Measurements from ENCODE around the gene LGALS3.

The LGALS3 gene

GRCh38 chr14:55191203-55192053 is 62.4 kb downstream of the LGALS3 start, which contains the start of gene DLGAP5:
DLGAP5 (minus strand) TSS chr14:55191585; CDS start chr14:55189179, 2,406 bp downstream.
- peak; percentile 58 for DNase-seq

GRCh38 chr14:55192054-55192621 is 63.1 kb downstream of the LGALS3 start:
- no peak for DNase-seq

- DNase-seq: no peak
Observed at GRCh38 chr14:55194656-55195355, 65.8 kb downstream of the LGALS3 start.

All from 8988T (cell line).